HEK293T (cell line): Measurements from ENCODE around the gene PTPRM.

Experiments
- CTCF ChIA-PET: fragments of 350-600 bp; formaldehyde crosslinking; extraction: SDS; loops from one replicate; lab custom pipeline; 2021; ENCODE audit warnings: antibody characterized with exemption, inconsistent platforms; lab: Yijun Ruan, JAX
- POLR2A ChIA-PET: fragments of 350-600 bp; formaldehyde crosslinking; extraction: SDS; loops from one replicate; lab custom pipeline; 2020; ENCODE audit warnings: antibody characterized with exemption, inconsistent platforms; lab: Yijun Ruan, JAX
- DNase-seq: peaks from one replicate; pipeline ENCODE4 v3.0.0; 2012; ENCODE audit warnings: mixed read lengths; ENCODE audit errors: extremely low spot score
- ARNT ChIP-seq: fragments of 450-650 bp; IDR thresholded peaks from 2 replicates; pipeline ENCODE4 v1.6.1; 2017; ENCODE audit warnings: mild to moderate bottlenecking
- BHLHE40 ChIP-seq: fragments of 450-650 bp; IDR thresholded peaks from 2 replicates; pipeline ENCODE4 v1.6.1; 2016; ENCODE audit warnings: mild to moderate bottlenecking, moderate library complexity, borderline replicate concordance
- CTBP1 ChIP-seq: fragments of 450-650 bp; IDR thresholded peaks from 2 replicates; pipeline ENCODE4 v1.6.1; 2016; ENCODE audit warnings: borderline replicate concordance
- ELF4 ChIP-seq: fragments of 450-650 bp; IDR thresholded peaks from 2 replicates; pipeline ENCODE4 v1.6.1; 2017; ENCODE audit warnings: antibody characterized with exemption
- FOXA1 ChIP-seq: fragments of 450-650 bp; IDR thresholded peaks from 2 replicates; pipeline ENCODE4 v1.6.1; 2016; ENCODE audit warnings: mild to moderate bottlenecking
- FOXK2 ChIP-seq: fragments of 450-650 bp; IDR thresholded peaks from 2 replicates; pipeline ENCODE4 v1.6.1; 2016; ENCODE audit warnings: mild to moderate bottlenecking
- FOXM1 ChIP-seq: fragments of 450-650 bp; IDR thresholded peaks from 2 replicates; pipeline ENCODE4 v1.6.1; 2017; ENCODE audit warnings: mild to moderate bottlenecking, borderline replicate concordance
- HDGF ChIP-seq: fragments of 450-650 bp; IDR thresholded peaks from 2 replicates; pipeline ENCODE4 v1.6.1; 2017; ENCODE audit warnings: antibody characterized with exemption, borderline replicate concordance
- L3MBTL2 ChIP-seq: fragments of 450-650 bp; conservative IDR thresholded peaks from 2 replicates; pipeline ENCODE4 v1.6.1; 2016; ENCODE audit warnings: mild to moderate bottlenecking
- LEF1 ChIP-seq: fragments of 450-650 bp; IDR thresholded peaks from 2 replicates; pipeline ENCODE4 v1.6.1; 2017; ENCODE audit warnings: mild to moderate bottlenecking, borderline replicate concordance
- NFRKB ChIP-seq: fragments of 450-650 bp; IDR thresholded peaks from 2 replicates; pipeline ENCODE4 v1.6.1; 2016; ENCODE audit warnings: mild to moderate bottlenecking, moderate library complexity
- PKNOX1 ChIP-seq: fragments of 450-650 bp; IDR thresholded peaks from 2 replicates; pipeline ENCODE4 v1.6.1; 2016
- SP1 ChIP-seq: fragments of 450-650 bp; IDR thresholded peaks from 2 replicates; pipeline ENCODE4 v1.6.1; 2017
- SUZ12 ChIP-seq: fragments of 450-650 bp; IDR thresholded peaks from 2 replicates; pipeline ENCODE4 v1.6.1; 2016; ENCODE audit warnings: mild to moderate bottlenecking
- TARDBP ChIP-seq: fragments of 450-650 bp; IDR thresholded peaks from 2 replicates; pipeline ENCODE4 v1.6.1; 2016
- ZNF384 ChIP-seq: fragments of 450-650 bp; IDR thresholded peaks from 2 replicates; pipeline ENCODE4 v1.6.1; 2016

The PTPRM gene

DNA sequence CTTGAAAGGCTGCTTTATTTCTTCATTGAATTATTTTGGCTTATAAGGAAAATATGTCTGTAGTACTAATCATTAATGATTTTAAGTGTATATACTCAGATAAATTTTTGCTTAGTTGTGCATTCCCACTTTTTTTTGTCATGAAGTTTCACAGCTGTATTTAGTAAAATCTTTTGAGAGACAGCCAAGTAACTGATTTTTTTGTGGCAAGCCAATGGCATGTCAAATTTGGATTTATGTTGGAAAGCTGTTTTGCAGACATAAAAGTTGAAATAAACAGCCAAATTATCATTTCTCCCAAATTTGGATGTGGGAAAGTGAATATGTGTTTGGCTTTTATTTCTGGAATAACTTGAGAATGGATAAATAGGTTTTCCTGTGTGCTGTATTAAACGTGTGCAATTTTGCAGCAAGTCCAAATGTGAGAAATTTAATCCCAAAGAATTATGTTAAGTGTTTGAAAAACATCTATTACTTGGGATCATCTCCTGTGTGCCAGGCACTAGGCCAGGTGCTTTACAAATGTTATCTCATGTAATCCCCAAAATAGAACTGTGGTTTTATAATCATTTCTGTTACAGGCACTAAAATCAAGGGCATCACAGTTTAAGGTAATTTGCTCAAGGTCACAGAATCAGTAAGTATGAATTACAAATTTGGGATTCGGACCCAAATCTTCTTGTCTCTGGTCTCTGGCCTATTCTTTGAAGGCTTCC is 160.4 kb downstream of the PTPRM start:
- ChIA-PET CTCF (no interaction called here), POLR2A (no interaction called here)
- no peak for TF ChIP-seq TARDBP
- no peak for TF ChIP-seq HDGF
- TF ChIP-seq LEF1, result no peak
- no peak for TF ChIP-seq FOXK2
- no peak for TF ChIP-seq FOXA1
- no peak for TF ChIP-seq FOXM1
- TF ChIP-seq ZNF384, result no peak
- no peak for TF ChIP-seq ELF4
- no peak for DNase-seq

GRCh38 chr18:7728297-7728696 is 161.2 kb downstream of the PTPRM start:
- TF ChIP-seq CTBP1, result no peak
- no peak for TF ChIP-seq FOXM1
- no peak for TF ChIP-seq HDGF
- TF ChIP-seq FOXA1, result no peak
- no peak for TF ChIP-seq FOXK2
- TF ChIP-seq TARDBP, result no peak
- no peak for TF ChIP-seq BHLHE40
- TF ChIP-seq PKNOX1, result no peak
- TF ChIP-seq ELF4, result no peak
- no peak for TF ChIP-seq ARNT
- no peak for TF ChIP-seq SUZ12
- TF ChIP-seq L3MBTL2, result no peak
- no peak for TF ChIP-seq SP1
- ChIA-PET CTCF (no interaction called here), POLR2A (no interaction called here)
- no peak for DNase-seq

- ChIA-PET CTCF (no interaction called here), POLR2A (no interaction called here)
- no peak for DNase-seq
- TF ChIP-seq BHLHE40, result no peak
- TF ChIP-seq L3MBTL2, result no peak
- no peak for TF ChIP-seq ARNT
- TF ChIP-seq ELF4, result no peak
- TF ChIP-seq CTBP1, result no peak
- no peak for TF ChIP-seq TARDBP
- TF ChIP-seq LEF1, result no peak
- TF ChIP-seq SP1, result no peak
- TF ChIP-seq FOXM1, result no peak
- no peak for TF ChIP-seq SUZ12
- TF ChIP-seq FOXA1, result no peak
- TF ChIP-seq FOXK2, result no peak
- TF ChIP-seq PKNOX1, result no peak
Observed at GRCh38 chr18:7729868-7730267, 162.8 kb downstream of the PTPRM start.

DNA sequence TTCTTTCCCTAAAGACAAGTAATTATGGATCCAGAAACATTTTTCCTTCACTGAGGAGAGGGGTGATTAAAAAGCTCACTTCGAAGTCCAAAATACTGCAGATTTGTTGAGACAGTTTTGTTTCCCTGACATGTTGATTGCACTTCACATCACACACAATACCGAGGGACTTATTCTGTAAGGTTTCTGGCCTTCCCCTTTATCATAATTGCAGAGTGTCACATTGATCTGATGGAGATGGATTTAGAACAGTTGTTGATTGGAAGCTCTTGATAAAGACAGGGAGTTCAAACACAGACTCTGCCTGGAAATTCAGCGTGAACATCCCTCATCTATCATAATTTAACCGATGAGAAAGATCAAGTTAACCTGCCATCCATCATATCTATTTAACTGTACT is 163.6 kb downstream of the PTPRM start:
- CTCF ChIA-PET, result no interaction called here
- no peak for DNase-seq
- no peak for TF ChIP-seq SP1
- no peak for TF ChIP-seq ARNT
- no peak for TF ChIP-seq FOXK2
- no peak for TF ChIP-seq SUZ12
- no peak for TF ChIP-seq L3MBTL2
- TF ChIP-seq ELF4, result no peak
- POLR2A ChIA-PET, result no interaction called here

- TF ChIP-seq BHLHE40, result no peak
- CTCF ChIA-PET, result no interaction called here
Observed at GRCh38 chr18:7733642-7734041, 166.5 kb downstream of the PTPRM start.

DNA sequence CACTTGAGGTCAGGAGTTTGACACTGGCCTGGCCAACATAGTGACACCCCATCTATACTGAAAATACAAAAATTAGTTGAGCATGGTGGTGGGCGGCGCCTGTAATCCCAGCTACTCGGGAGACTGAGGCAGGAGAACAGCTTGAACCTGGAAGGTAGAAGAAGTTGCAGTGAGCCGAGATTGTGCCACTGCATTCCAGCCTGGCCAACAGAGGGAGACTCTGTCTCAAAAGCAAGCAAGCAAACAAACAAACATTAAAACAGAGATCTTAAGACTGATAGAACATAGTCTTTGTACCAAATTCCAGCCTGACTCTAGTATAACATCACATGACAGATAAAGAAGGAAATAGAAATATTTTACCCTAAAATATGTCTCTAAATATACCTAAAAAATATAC is 168.1 kb downstream of the PTPRM start:
- TF ChIP-seq BHLHE40 (no peak), PKNOX1 (no peak), NFRKB (no peak), CTBP1 (no peak), ARNT (no peak), ELF4 (no peak), SUZ12 (no peak), LEF1 (no peak), FOXA1 (no peak), L3MBTL2 (no peak), HDGF (no peak), TARDBP (no peak), SP1 (no peak), ZNF384 (no peak), FOXK2 (no peak), FOXM1 (no peak)
- ChIA-PET CTCF (no interaction called here), POLR2A (no interaction called here)
- DNase-seq, result no peak

More at GRCh38 chr18:7733642-7734041, 166.5 kb downstream of the PTPRM start:
- DNase-seq, result no peak
- POLR2A ChIA-PET, result no interaction called here
